GM23338 (cell line): Measurements from ENCODE around the gene NEK2.

Experiments
- CREB1 ChIP-seq: fragments of 250-450 bp; sonication (Bioruptor Pico); IDR thresholded peaks from 2 replicates; pipeline ENCODE4 v1.5.0; 2020; ENCODE audit warnings: low read depth, mild to moderate bottlenecking, moderate library complexity
- CTCF ChIP-seq, 2 experiments: fragments of 200-600 bp in 1 of 2; sonication (generic) in 1 of 2; conservative IDR thresholded peaks; 2 replicates each; pipeline versions ENCODE4 v1.5.1 to v1.6.1; 2016 to 2017; ENCODE audit warnings: antibody characterized with exemption in 2 of 2, low read depth in 2 of 2, mild to moderate bottlenecking in 2 of 2, moderate library complexity in 1 of 2
- ETS1 ChIP-seq: IDR thresholded peaks from 2 replicates; pipeline ENCODE4 v1.6.1; 2016; ENCODE audit warnings: antibody characterized with exemption
- EZH2 ChIP-seq: fragments of 200-600 bp; sonication (generic); IDR thresholded peaks from one replicate; pipeline ENCODE4 v1.8.0; 2017; ENCODE audit warnings: antibody characterized with exemption, mild to moderate bottlenecking, low read depth; ENCODE audit not compliant: unreplicated experiment
- EZH2phosphoT487 ChIP-seq: fragments of 200-600 bp; sonication (generic); IDR thresholded peaks from one replicate; pipeline ENCODE4 v1.8.1; 2018; ENCODE audit warnings: antibody characterized with exemption; ENCODE audit not compliant: unreplicated experiment
- JUNB ChIP-seq: IDR thresholded peaks from one replicate; pipeline ENCODE4 v1.6.1; 2016; ENCODE audit warnings: antibody characterized with exemption; ENCODE audit not compliant: unreplicated experiment
- POLR2AphosphoS5 ChIP-seq: IDR thresholded peaks from 2 replicates; pipeline ENCODE4 v1.6.1; 2016; ENCODE audit warnings: antibody characterized with exemption, low read depth
- REST ChIP-seq: IDR thresholded peaks from one replicate; pipeline ENCODE4 v1.6.1; 2018; ENCODE audit warnings: antibody characterized with exemption; ENCODE audit not compliant: unreplicated experiment
- STAT1 ChIP-seq: IDR thresholded peaks from one replicate; pipeline ENCODE4 v1.6.1; 2016; ENCODE audit warnings: antibody characterized with exemption; ENCODE audit not compliant: unreplicated experiment
- ZNF114 ChIP-seq: fragments of 250-450 bp; sonication (Bioruptor Pico); IDR thresholded peaks from 2 replicates; pipeline ENCODE4 v1.5.0; 2020; ENCODE audit warnings: mild to moderate bottlenecking, moderate library complexity

GRCh38 chr1:211648336-211648735 is 27.1 kb downstream of the NEK2 start:
- TF ChIP-seq EZH2phosphoT487 (no peak), POLR2AphosphoS5 (no peak), CTCF (conservative IDR thresholded peaks at IDR 0.05; ENCODE audit: low read depth in 2 of 2) (no peak), REST (no peak), ZNF114 (CRISPR knock-in tag) (no peak), EZH2 (no peak), CREB1 (no peak), JUNB (no peak), ETS1 (no peak), STAT1 (no peak)
